Endodermal cell (in vitro differentiated cells): Measurements from ENCODE around the gene CLSTN3. TPM values are rescaled to one million over a fixed set of nuclear protein-coding genes. Genes with fewer than 3 reads are reported as not detected.

Source experiments
- DNase-seq: peaks from one replicate; pipeline ENCODE4 v3.0.0-alpha.2; 2017
- H3K27ac ChIP-seq: 2 replicates; pipeline ENCODE4 v1.5.1; 2013; ENCODE audit warnings: mild to moderate bottlenecking, low read depth, low read length, moderate library complexity
- H3K27me3 ChIP-seq: 2 replicates; pipeline ENCODE4 v1.6.1; 2013; ENCODE audit warnings: mild to moderate bottlenecking, low read length, moderate library complexity; ENCODE audit not compliant: insufficient read depth, control insufficient read depth, poor library complexity, severe bottlenecking
- H3K36me3 ChIP-seq: 2 replicates; pipeline ENCODE4 v1.7.0; 2013; ENCODE audit warnings: mild to moderate bottlenecking, low read length, moderate library complexity; ENCODE audit not compliant: control insufficient read depth, insufficient read depth
- H3K4me1 ChIP-seq: one replicate; pipeline ENCODE4 v1.7.0; 2013; ENCODE audit warnings: low read length; ENCODE audit not compliant: control insufficient read depth, insufficient read depth
- H3K4me3 ChIP-seq: 2 replicates; pipeline ENCODE4 v1.5.1; 2013; ENCODE audit warnings: mild to moderate bottlenecking, low read length, moderate library complexity
- H3K9ac ChIP-seq: 2 replicates; pipeline ENCODE4 v1.6.1; 2013; ENCODE audit warnings: mild to moderate bottlenecking, low read length, moderate library complexity; ENCODE audit not compliant: poor library complexity, severe bottlenecking; ENCODE audit errors: extremely low read depth
- H3K9me3 ChIP-seq: 2 replicates; pipeline ENCODE4 v1.6.1; 2013; ENCODE audit warnings: mild to moderate bottlenecking, low read length, moderate library complexity; ENCODE audit not compliant: control insufficient read depth
- H3K27ac Mint-ChIP-seq: 2 replicates; pipeline ENCODE4 v1.8.0; 2020; ENCODE audit warnings: mixed read lengths
- H3K27me3 Mint-ChIP-seq: 2 replicates; pipeline ENCODE4 v1.8.0; 2021; ENCODE audit warnings: mild to moderate bottlenecking, mixed read lengths; ENCODE audit not compliant: insufficient read depth
- H3K36me3 Mint-ChIP-seq: 2 replicates; pipeline ENCODE4 v1.8.0; 2020; ENCODE audit warnings: low read depth, mixed read lengths
- H3K4me1 Mint-ChIP-seq: 2 replicates; pipeline ENCODE4 v1.8.0; 2020; ENCODE audit warnings: mixed read lengths
- H3K4me3 Mint-ChIP-seq: 2 replicates; pipeline ENCODE4 v1.8.0; 2020; ENCODE audit warnings: mild to moderate bottlenecking, moderate library complexity, mixed read lengths
- H3K9me3 Mint-ChIP-seq: 2 replicates; pipeline ENCODE4 v1.8.0; 2020; ENCODE audit warnings: mild to moderate bottlenecking, mixed read lengths
- whole genome bisulfite sequencing, 2 experiments: methylation state at CpG; one replicate each; pipeline versions ENCODE4 v1.1.5 to v1.1.7; 2013; ENCODE audit warnings: missing lambda C conversion rate in 2 of 2, mixed read lengths in 1 of 2; ENCODE audit not compliant: insufficient coverage in 1 of 2, insufficient read length in 1 of 2; 5-methylcytosine and 5-hydroxymethylcytosine counted together
- total RNA-seq, 2 donors: library from RNA; stranded (reverse); fragmentation: NEBNext Ultra II Directional in 1 of 2; extraction: Animal tissue kit (Norgen Biotek cat#: 25700) in 1 of 2; gene quantifications; 2 replicates in 1 of 2; 3 replicates in 1 of 2; pipeline ENCODE4 v1.2.1, GENCODE V29; 2021
- TF ChIP-seq, protein P1 (sequence below): fragments of 200-600 bp; sonication (generic); conservative IDR thresholded peaks from 2 replicates; pipeline ENCODE4 v1.5.0; 2021; ENCODE audit warnings: antibody characterized with exemption, mild to moderate bottlenecking

Gene CLSTN3
- total RNA-seq, 2 donors from 2014 or later = 69.7 to 135 TPM

DNA sequence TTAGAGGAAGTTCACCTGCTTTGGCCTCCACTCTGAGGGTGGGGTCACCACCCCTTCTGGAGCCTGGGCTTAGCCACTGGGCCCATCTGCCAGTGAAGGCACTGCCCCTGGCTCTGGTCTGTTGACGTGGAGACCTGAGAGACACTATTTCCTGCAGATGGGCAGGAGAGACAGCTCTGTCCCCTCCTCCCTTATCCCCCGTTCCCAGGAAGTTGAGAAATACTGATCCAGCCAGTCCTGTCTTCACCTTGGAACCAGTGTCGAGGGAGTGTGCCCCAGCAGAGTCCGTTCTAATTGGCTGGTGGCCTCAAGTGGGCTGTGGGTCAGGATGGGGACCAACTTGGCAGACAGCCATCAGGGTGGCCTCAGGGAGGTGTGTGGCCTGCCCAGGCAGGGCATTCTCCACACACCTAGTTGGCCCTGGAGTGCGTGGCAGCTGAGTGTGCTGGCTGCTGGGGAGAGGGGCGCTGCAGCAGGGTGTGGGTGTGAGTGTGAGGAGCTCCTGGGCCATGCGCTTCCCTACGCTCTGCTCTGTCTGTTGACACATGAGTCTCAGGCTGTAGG, 25.4 kb downstream of the CLSTN3 start:
- Histone ChIP-seq H3K4me3 (no peak overlapping the region), H3K36me3 (peaks cover 38% of the 10 kb centered on the region), H3K9me3 (no peaks in the 10 kb centered on the region), H3K4me1 (no peaks in the 10 kb centered on the region), H3K27me3 (no peaks in the 10 kb centered on the region), H3K9ac (no peak overlapping the region), H3K27ac (no peak overlapping the region)
- H3K4me3 Mint-ChIP-seq = no peak overlapping the region
- peak; percentile 45 for DNase-seq
- no peaks in the 10 kb centered on the region for H3K4me1 Mint-ChIP-seq
- no peak overlapping the region for H3K27ac Mint-ChIP-seq
- H3K27me3 Mint-ChIP-seq = peaks cover 2% of the 10 kb centered on the region
- H3K9me3 Mint-ChIP-seq = no peaks in the 10 kb centered on the region
- TF ChIP-seq, protein P1, sequence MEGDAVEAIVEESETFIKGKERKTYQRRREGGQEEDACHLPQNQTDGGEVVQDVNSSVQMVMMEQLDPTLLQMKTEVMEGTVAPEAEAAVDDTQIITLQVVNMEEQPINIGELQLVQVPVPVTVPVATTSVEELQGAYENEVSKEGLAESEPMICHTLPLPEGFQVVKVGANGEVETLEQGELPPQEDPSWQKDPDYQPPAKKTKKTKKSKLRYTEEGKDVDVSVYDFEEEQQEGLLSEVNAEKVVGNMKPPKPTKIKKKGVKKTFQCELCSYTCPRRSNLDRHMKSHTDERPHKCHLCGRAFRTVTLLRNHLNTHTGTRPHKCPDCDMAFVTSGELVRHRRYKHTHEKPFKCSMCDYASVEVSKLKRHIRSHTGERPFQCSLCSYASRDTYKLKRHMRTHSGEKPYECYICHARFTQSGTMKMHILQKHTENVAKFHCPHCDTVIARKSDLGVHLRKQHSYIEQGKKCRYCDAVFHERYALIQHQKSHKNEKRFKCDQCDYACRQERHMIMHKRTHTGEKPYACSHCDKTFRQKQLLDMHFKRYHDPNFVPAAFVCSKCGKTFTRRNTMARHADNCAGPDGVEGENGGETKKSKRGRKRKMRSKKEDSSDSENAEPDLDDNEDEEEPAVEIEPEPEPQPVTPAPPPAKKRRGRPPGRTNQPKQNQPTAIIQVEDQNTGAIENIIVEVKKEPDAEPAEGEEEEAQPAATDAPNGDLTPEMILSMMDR = no peak
- peaks cover 57% of the 10 kb centered on the region for H3K36me3 Mint-ChIP-seq
- WGBS, 2 experiments = 91 to 100% methylated on average over 1 to 8 of the region's 8 CpGs

DNA sequence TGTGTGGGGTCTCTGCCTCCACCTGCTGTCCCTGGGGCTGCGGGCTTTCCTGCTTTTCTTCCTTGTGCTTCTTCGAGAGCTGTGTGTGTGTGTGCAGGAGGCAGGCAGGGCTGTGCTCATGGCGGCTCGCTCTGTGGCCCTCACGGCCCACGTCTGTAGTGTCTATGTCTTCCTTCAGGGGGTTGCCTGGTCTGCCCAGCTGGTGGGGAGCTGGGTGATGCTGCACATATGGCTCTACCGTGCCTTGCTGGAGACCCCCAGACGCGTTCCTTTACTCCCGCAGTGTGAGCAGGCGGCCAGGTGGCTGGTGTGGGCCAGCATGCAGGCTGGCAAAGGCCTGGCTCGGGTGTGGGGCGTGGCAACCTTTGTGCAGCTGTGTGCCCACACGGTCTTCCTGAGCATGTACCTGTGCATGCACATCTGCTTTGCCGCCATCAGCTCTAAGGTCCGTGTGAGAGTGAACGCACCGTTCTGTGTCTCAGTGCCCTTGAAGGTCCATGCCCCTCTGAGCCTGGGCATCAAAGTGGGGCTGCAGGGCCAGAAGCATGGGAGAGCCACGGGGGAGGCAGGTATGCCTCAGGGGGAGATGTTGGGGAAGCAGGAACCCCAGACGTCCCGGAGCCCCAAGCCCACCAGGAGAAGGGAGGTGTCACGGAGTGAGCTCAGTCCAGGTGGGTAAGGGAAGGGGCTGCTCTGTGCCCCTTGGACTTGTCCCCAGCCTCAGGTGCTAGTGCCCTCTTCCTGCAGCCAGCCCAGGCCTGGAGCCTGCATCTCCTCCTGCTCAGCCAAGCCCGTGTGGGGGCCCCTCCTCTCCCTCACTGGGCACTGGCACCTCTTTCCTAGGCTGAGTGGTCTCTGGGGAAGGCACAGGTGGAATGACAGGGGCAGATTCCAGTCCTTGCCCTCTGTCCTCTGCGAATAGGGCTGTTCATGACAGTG, 26.4 kb downstream of the CLSTN3 start:
- DNase-seq = no peak
- peaks cover 10% of the 10 kb centered on the region for H3K27me3 Mint-ChIP-seq
- Histone ChIP-seq H3K4me3 (no peak overlapping the region), H3K9me3 (no peaks in the 10 kb centered on the region), H3K9ac (no peak overlapping the region), H3K27me3 (no peaks in the 10 kb centered on the region), H3K36me3 (peaks cover 29% of the 10 kb centered on the region), H3K27ac (no peak overlapping the region), H3K4me1 (no peaks in the 10 kb centered on the region)
- H3K27ac Mint-ChIP-seq = no peak overlapping the region
- no peaks in the 10 kb centered on the region for H3K4me1 Mint-ChIP-seq
- peaks cover 50% of the 10 kb centered on the region for H3K36me3 Mint-ChIP-seq
- H3K4me3 Mint-ChIP-seq = no peak overlapping the region
- H3K9me3 Mint-ChIP-seq = no peaks in the 10 kb centered on the region
- WGBS, 2 experiments = 90% methylated on average over 8 to 24 of the region's 24 CpGs
- TF ChIP-seq, protein P1 = no peak

DNA sequence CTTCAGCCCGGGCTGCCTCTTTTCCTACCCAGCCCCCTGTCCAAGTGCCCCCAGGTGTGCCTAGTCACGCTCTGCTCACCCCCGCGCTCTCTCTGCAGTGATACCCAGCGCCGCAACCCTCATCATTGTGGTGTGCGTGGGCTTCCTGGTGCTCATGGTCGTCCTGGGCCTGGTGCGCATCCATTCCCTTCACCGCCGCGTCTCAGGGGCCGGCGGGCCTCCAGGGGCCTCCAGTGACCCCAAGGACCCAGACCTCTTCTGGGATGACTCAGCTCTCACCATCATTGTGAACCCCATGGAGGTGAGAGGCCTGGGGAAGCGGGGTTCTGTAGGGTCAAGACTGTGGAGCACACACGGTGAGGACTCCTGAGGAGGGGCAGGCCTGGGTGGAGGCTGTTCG, 27.2 kb downstream of the CLSTN3 start:
- Histone ChIP-seq H3K9me3 (no peaks in the 10 kb centered on the region), H3K9ac (no peak overlapping the region), H3K27me3 (no peaks in the 10 kb centered on the region), H3K36me3 (peaks cover 22% of the 10 kb centered on the region), H3K27ac (no peak overlapping the region), H3K4me1 (no peaks in the 10 kb centered on the region), H3K4me3 (no peak overlapping the region)
- 91 to 96% methylated on average over 11 to 17 of the region's 17 CpGs for WGBS, 2 experiments
- no peak for DNase-seq
- TF ChIP-seq, protein P1 = no peak
- Mint-ChIP-seq H3K27me3 (peaks cover 16% of the 10 kb centered on the region), H3K4me3 (no peak overlapping the region), H3K36me3 (peaks cover 45% of the 10 kb centered on the region), H3K4me1 (no peaks in the 10 kb centered on the region), H3K27ac (no peak overlapping the region), H3K9me3 (no peaks in the 10 kb centered on the region)
